Breast epithelium (tissue), 4 donors: ENCODE results near the gene INSYN2B. TPM values are rescaled to one million over a fixed set of nuclear protein-coding genes. Genes with fewer than 3 reads are reported as not detected.

Source experiments
- DNase-seq, 2 donors: peaks; one replicate each; pipeline ENCODE4 v3.0.0-alpha.2; 2019; ENCODE audit warnings: low spot score in 2 of 2
- H3K27ac ChIP-seq, 2 donors: fragments of 200-600 bp; sonication (generic) in 1 of 2; one replicate each; pipeline ENCODE4 v1.5.1; 2016 to 2019; ENCODE audit warnings: mild to moderate bottlenecking in 1 of 2
- H3K27me3 ChIP-seq, 2 donors: fragments of 200-600 bp; sonication (generic) in 1 of 2; one replicate each; pipeline versions ENCODE4 v1.5.1 to v1.6.0; 2017 to 2019; ENCODE audit warnings: control low read depth in 1 of 2, mild to moderate bottlenecking in 1 of 2
- H3K36me3 ChIP-seq: fragments of 200-600 bp; one replicate; pipeline ENCODE4 v1.5.1; 2019
- H3K4me1 ChIP-seq, 2 donors: fragments of 200-600 bp; sonication (generic); one replicate each; pipeline ENCODE4 v1.5.1; 2016 to 2019; ENCODE audit warnings: control low read depth in 1 of 2
- H3K4me3 ChIP-seq, 3 donors: fragments of 200-600 bp; sonication (generic); 1 replicate in 2 of 3; 2 replicates in 1 of 3; pipeline ENCODE4 v1.5.1; 2016 to 2019; ENCODE audit warnings: mild to moderate bottlenecking in 3 of 3, moderate library complexity in 2 of 3
- H3K9me3 ChIP-seq, 2 donors: fragments of 200-600 bp; sonication (generic) in 1 of 2; one replicate each; pipeline ENCODE4 v1.5.1; 2016 to 2019; ENCODE audit warnings: control low read depth in 1 of 2
- CTCF ChIP-seq, 3 donors: fragments of 450-650 bp; IDR thresholded peaks; one replicate each; pipeline ENCODE4 v1.5.1; 2016 to 2017; ENCODE audit warnings: antibody characterized with exemption in 3 of 3, mild to moderate bottlenecking in 3 of 3, moderate library complexity in 3 of 3
- POLR2A ChIP-seq: fragments of 450-650 bp; IDR thresholded peaks from one replicate; pipeline ENCODE4 v1.6.1; 2016; ENCODE audit warnings: antibody characterized with exemption, mild to moderate bottlenecking, moderate library complexity
- POLR2AphosphoS5 ChIP-seq, 3 donors: sonication (generic); formaldehyde crosslinking; IDR thresholded peaks; one replicate each; pipeline ENCODE4 v1.6.1; 2017; ENCODE audit warnings: antibody characterized with exemption in 3 of 3
- intact Hi-C: fragments of 100-400 bp; cut with DNase I; formaldehyde crosslinking; loops from one replicate; pipeline ENCODE4 v1.15.1; 2023; ENCODE audit warnings: low total_unique reads
- total RNA-seq, 3 donors: library from RNA; depleted of rRNA; stranded (reverse); fragments of >200 nt; gene quantifications; one replicate each; pipeline ENCODE4 v1.1.0, GENCODE V29; 2016

INSYN2B gene
- total RNA-seq, 3 donors from 2014 or later = 1.3 to 9.1 TPM; not detected in 1

GRCh38 chr5:169991115-169991869 lies 11.0 kb upstream of the INSYN2B start:
- intact Hi-C loops = loop anchor here (2.0 to 5.0 kb wide), 2 partner anchors 62 to 921 kb away; no protein-coding TSS in a partner anchor
- Histone ChIP-seq H3K27me3 (no peaks in the 10 kb centered on the region), H3K9me3 (no peaks in the 10 kb centered on the region), H3K4me3 (no peak overlapping the region), H3K36me3 (no peaks in the 10 kb centered on the region), H3K4me1 (no peaks in the 10 kb centered on the region), H3K27ac (no peak overlapping the region)
- TF ChIP-seq CTCF (IDR thresholded peaks at IDR 0.05) = no peak
- no peak for TF ChIP-seq POLR2A
- no peak for TF ChIP-seq POLR2AphosphoS5 (IDR thresholded peaks at IDR 0.05)
- DNase-seq = no peak

GRCh38 chr5:169989365-169989764 lies 9.1 kb upstream of the INSYN2B start:
- Histone ChIP-seq H3K4me3 (no peak overlapping the region), H3K27ac (no peak overlapping the region), H3K4me1 (no peaks in the 10 kb centered on the region), H3K27me3 (no peaks in the 10 kb centered on the region), H3K36me3 (no peaks in the 10 kb centered on the region), H3K9me3 (no peaks in the 10 kb centered on the region)
- DNase-seq = no peak
- intact Hi-C loops = no loop called here
- TF ChIP-seq CTCF (IDR thresholded peaks at IDR 0.05) (no peak), POLR2AphosphoS5 (IDR thresholded peaks at IDR 0.05) (no peak), POLR2A (no peak)

GRCh38 chr5:169988947-169989346 lies 8.7 kb upstream of the INSYN2B start:
- Histone ChIP-seq H3K9me3 (no peaks in the 10 kb centered on the region), H3K4me3 (no peak overlapping the region), H3K36me3 (no peaks in the 10 kb centered on the region), H3K4me1 (no peaks in the 10 kb centered on the region), H3K27ac (no peak overlapping the region), H3K27me3 (no peaks in the 10 kb centered on the region)
- intact Hi-C loops = no loop called here
- no peak for DNase-seq
- TF ChIP-seq CTCF (IDR thresholded peaks at IDR 0.05) = no peak
- no peak for TF ChIP-seq POLR2A
- TF ChIP-seq POLR2AphosphoS5 (IDR thresholded peaks at IDR 0.05) = no peak

GRCh38 chr5:169988206-169988605 lies 7.9 kb upstream of the INSYN2B start:
- H3K36me3 ChIP-seq = no peaks in the 10 kb centered on the region
- no peak for DNase-seq
- no peak overlapping the region for H3K27ac ChIP-seq
- no peaks in the 10 kb centered on the region for H3K4me1 ChIP-seq
- H3K4me3 ChIP-seq = no peak overlapping the region
- H3K9me3 ChIP-seq = no peaks in the 10 kb centered on the region
- intact Hi-C loops = no loop called here
- no peak for TF ChIP-seq POLR2A
- no peaks in the 10 kb centered on the region for H3K27me3 ChIP-seq

- TF ChIP-seq POLR2A (no peak), POLR2AphosphoS5 (IDR thresholded peaks at IDR 0.05) (no peak), CTCF (IDR thresholded peaks at IDR 0.05) (no peak)
- intact Hi-C loops = no loop called here
- Histone ChIP-seq H3K4me3 (peak overlapping the region in 2 of 3 donors; percentile 49 to 59), H3K9me3 (no peaks in the 10 kb centered on the region), H3K36me3 (no peaks in the 10 kb centered on the region), H3K4me1 (peaks cover 0 to 2% of the 10 kb centered on the region in 2 donors), H3K27ac (peak overlapping the region; percentile 60 to 89), H3K27me3 (no peaks in the 10 kb centered on the region)
- DNase-seq = no peak
Observed at GRCh38 chr5:169979871-169980270, 424 bp downstream of the INSYN2B start.
